HCEC 1CT (cell line): ENCODE data around the gene SKAP1.
"Not testable (repeated sequence)": the region's sequence is repeated elsewhere in the genome, so short reads cannot be mapped to it uniquely, and the experiment has no call there.

Source experiments
- DNase-seq: peaks from one replicate; pipeline ENCODE4 v3.0.0-alpha.2; 2017

The SKAP1 gene

GRCh38 chr17:48429638-48430586, at the start of gene SKAP1:
TSS of gene SKAP1 (minus strand) at chr17:48430214.
- DNase-seq, result no peak

GRCh38 chr17:48479014-48479402, 49.0 kb upstream of the SKAP1 start:
- DNase-seq, result no peak

DNA sequence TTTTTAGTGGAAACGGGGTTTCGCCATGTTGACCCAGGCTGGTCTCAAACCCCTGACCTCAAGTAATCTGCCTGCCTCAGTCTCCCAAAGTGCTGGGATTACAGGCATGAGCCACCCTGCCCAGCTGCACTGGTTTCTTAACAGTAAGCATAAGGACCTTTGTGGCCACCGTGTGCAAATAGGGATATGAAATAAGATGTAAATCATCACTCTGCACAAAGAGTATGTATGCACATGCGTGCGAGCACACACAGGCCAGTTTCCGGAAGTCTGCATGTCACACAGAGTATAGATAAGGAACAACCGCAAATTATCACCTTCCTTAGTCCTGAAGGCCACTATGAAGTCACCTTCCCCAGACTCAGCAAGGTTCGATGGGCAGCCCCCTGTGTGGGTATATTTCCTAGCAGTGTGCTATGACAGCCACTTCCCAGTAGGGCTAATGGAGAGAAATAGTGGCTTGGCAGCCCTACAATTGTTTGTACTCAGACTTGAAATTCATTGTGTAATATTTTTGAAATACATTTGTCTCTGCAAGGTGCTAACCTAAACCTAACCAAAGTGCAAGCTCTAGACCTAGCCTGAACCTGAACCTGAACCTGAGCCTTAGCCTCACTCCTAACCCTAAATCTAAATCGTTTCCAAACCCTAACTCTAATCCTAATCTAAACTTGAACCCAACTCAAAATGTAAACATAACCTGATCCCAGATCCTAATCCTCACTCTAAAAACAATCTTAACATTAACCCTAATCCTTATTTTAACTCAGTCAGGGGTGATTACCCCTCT, 48.4 kb upstream of the SKAP1 start:
- peak; percentile 19 for DNase-seq

DNA sequence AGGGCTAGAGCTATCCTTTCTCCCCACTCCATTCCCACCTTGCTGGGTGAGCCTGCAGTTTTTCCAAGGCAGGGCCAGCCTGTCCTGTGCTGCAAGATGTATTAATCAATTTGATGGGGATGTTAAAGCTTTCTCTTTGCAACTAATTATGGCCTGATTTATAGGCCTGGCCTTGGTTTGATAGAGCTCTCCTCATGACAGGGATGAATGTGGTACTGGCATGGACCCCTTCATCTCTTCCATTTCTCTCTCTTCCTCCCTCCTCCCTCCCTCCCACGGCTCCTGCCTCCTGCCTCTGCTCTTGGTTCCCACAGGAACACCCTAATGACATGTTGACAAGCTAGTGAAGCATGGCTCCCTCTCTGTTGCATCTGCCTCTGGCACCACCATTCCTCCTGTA, 47.2 kb upstream of the SKAP1 start:
- DNase-seq, result no peak

DNA sequence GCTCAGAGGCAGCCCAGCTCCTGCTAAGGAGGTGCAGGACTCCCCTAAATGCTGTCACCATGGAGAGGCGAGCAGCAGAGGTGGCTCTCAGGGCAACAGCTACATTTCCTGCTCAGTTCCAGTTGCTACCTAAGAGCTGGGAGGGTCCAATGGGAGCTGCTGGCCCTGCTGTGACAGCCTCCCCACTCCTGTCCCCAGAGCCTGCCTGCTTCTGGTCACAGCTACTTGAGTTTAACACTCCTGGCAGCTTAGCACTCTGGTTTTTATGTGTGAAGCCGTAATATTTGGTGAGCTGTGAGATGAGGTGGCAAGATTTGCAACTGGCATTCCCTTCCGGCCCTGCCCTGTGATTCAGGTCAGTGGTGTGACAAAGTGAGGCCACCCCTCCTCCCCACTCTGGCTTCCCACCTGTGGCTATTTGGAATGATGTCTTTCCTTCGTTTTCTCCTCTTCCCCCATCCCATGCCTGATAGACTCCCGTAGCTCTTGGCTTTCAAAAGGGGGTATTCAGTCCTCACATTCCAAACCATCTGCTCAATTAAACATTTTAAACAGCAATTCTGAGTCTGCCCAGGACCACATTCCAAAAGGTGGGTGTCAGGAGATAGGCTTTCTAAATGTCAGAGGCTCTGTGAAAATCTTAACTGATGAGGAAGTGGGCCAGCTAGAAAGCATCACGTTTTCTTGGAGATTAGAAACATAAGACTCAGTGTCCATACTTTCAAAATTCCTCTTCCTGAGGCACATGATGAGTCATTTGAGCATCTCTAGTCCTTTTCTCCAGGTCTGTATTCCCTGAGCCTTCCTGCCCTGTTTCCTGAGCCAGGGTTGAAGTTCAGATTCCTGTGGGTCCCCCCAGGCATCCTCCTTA, 42.6 kb upstream of the SKAP1 start:
- peak; percentile 72 for DNase-seq

DNA sequence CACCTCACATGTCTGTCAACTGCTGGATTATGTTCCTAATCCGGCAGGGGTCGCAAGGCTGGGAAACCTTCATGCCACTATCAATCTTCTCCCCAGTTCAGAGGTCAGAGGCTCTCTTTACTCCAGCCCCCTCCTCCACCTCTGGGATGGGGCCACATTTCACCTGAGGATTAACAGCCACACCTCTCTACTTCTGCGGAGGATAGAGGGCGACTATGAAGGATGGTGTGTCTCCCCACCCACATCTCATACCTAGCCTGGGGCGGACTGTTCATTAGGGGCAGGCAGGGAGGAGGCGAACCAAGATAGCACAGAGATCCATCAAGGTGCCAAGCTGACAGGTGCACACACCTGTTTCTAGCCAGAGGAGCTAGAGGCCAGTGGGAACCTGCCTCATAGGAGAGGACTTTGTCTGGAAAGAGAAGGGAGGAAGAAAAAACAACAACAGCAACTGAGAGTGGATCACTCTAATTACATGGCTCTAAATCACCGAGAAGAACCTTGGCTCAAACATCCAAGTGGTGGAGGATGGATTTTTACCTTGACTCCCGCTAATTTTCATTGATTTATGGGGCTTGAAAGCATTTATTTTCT, 41.9 kb upstream of the SKAP1 start:
- DNase-seq, result no peak

- DNase-seq, result peak; percentile 60
Measured at GRCh38 chr17:48470388-48471034, 40.5 kb upstream of the SKAP1 start.

GRCh38 chr17:48469227-48469626, 39.2 kb upstream of the SKAP1 start:
- no peak for DNase-seq

- DNase-seq, result no peak
Measured at GRCh38 chr17:48468299-48468698, 38.3 kb upstream of the SKAP1 start.

- no peak for DNase-seq
Measured at GRCh38 chr17:48465884-48466283, 35.9 kb upstream of the SKAP1 start.

GRCh38 chr17:48463526-48463925, 33.5 kb upstream of the SKAP1 start:
- no peak for DNase-seq

GRCh38 chr17:48462946-48463345, 32.9 kb upstream of the SKAP1 start:
- DNase-seq, result no peak

DNA sequence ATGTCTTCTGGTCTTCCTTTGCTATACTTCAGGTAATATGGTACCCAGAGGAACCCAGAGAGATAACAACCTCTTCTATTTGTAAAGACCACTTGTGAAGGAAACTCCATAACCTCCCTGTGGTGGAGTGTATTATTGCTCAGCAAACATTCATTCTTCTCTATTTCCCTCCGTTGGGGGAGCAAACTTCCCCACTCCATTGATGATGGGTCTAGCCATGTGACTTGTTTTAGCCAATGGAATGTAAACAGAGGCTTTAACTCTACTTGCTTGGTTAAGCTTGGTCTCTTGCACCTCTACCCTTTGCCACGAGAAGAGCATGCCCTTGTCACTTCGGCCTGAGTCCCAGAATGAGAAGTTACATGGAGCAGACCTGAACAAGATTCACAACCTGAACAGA, 30.0 kb upstream of the SKAP1 start:
- DNase-seq, result no peak

GRCh38 chr17:48459070-48459844, 29.2 kb upstream of the SKAP1 start:
- DNase-seq, result no peak

- peak; percentile 47 for DNase-seq
Measured at GRCh38 chr17:48457080-48457836, 27.2 kb upstream of the SKAP1 start.

DNA sequence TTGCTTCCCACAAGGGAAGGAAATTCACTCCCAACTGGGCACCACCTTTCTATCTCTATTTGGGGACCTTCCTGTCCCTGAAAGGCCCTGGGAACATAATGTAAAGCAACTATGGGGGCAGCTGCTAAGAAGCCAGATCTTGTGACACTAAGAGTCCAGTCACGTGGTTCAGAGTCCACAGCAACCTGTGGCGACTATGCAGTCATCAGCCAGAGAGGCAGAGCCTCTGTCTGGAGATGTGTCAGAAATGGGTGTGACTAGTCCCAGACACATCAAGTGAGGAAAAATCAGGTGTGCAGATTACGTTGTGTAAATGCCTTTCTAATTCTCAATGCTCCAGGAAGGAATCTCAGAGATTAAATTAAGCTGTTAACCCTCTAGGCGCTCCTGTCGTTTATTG, 26.6 kb upstream of the SKAP1 start:
- no peak for DNase-seq

DNA sequence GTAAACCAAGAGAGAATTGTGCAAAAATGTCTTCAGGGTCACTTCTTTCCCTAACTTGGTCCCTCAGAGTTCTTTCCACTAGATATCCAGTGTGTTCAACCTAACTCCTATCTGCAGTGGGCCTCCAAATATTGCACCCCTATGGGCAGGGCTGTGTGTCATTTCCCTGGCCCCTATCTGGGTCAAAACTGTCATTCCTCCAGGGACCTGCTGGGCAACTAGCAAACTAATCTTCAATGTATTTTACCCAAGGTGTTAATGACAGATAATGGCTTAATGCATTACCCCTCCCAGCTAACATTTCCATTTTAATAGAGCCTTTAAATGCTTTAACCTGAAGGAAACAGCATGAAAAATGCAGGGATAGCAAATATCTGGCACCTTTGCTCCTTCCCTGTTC, 25.8 kb upstream of the SKAP1 start:
- no peak for DNase-seq

GRCh38 chr17:48453447-48453846, 23.4 kb upstream of the SKAP1 start:
- DNase-seq, result no peak

GRCh38 chr17:48451489-48451888, 21.5 kb upstream of the SKAP1 start:
- no peak for DNase-seq

- not testable (repeated sequence) for DNase-seq
Measured at GRCh38 chr17:48449335-48449734, 19.3 kb upstream of the SKAP1 start.

- no peak for DNase-seq
Measured at GRCh38 chr17:48445248-48445620, 15.2 kb upstream of the SKAP1 start.
